Subcutaneous abdominal adipose tissue (tissue), 5 donors: ENCODE data around the gene SNRPD3.
"Not testable (repeated sequence)": the region's sequence is repeated elsewhere in the genome, so short reads cannot be mapped to it uniquely, and the experiment has no call there.

Experiments
- H3K27ac ChIP-seq: one replicate; pipeline ENCODE4 v1.7.0; 2013; ENCODE audit warnings: low read depth, mild to moderate bottlenecking, inconsistent platforms, low read length, moderate library complexity
- H3K27me3 ChIP-seq, 5 donors: one replicate each; pipeline ENCODE4 v1.7.0; 2013; ENCODE audit warnings: low read length in 5 of 5, inconsistent platforms in 1 of 5; ENCODE audit not compliant: control insufficient read depth in 5 of 5, insufficient read depth in 4 of 5
- H3K36me3 ChIP-seq, 5 donors: one replicate each; pipeline ENCODE4 v1.7.0; 2013; ENCODE audit warnings: low read length in 5 of 5; ENCODE audit not compliant: control insufficient read depth in 5 of 5, insufficient read depth in 5 of 5
- H3K4me1 ChIP-seq, 5 donors: one replicate each; pipeline ENCODE4 v1.7.0; 2013; ENCODE audit warnings: low read length in 5 of 5, mild to moderate bottlenecking in 3 of 5, moderate library complexity in 1 of 5; ENCODE audit not compliant: control insufficient read depth in 5 of 5, insufficient read depth in 5 of 5
- H3K4me3 ChIP-seq, 5 donors: one replicate each; pipeline ENCODE4 v1.7.0; 2013; ENCODE audit warnings: low read length in 5 of 5, low read depth in 1 of 5
- H3K9ac ChIP-seq, 5 donors: one replicate each; pipeline ENCODE4 v1.7.0; 2013; ENCODE audit warnings: low read length in 5 of 5, mild to moderate bottlenecking in 4 of 5, moderate library complexity in 3 of 5
- H3K9me3 ChIP-seq, 5 donors: one replicate each; pipeline ENCODE4 v1.7.0; 2013; ENCODE audit warnings: low read length in 5 of 5; ENCODE audit not compliant: control insufficient read depth in 5 of 5
- donor health status: healthy.
- donor health status: healthy.
- donor health status: healthy.
- donor health status: healthy.
- donor health status: healthy.

SNRPD3 gene

DNA sequence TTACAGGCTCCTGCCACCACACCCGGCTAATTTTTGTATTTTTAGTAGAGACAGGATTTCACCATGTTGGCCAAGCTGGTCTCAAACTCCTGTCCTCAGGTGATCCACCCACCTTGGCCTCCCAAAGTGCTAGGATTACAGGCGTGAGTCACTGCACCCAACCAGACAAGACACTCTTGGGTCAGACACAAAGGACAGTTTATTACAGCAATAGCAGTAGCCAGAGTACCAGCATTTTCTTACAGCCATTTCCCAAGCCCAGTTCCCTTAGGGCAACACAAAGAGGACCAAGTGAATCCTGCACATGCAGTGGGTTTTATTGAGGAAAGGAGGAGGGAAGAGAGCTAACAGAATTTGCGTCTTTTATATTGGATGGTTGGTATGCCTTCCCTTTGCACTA, 24.8 kb upstream of the SNRPD3 start:
- not testable (repeated sequence) for H3K9ac ChIP-seq, H3K9me3 ChIP-seq, H3K27me3 ChIP-seq, H3K4me1 ChIP-seq, H3K27ac ChIP-seq, H3K36me3 ChIP-seq, H3K4me3 ChIP-seq

- Histone ChIP-seq H3K27ac (no peak overlapping the region), H3K9ac (no peak overlapping the region), H3K4me1 (no peaks in the 10 kb centered on the region), H3K27me3 (no peaks in the 10 kb centered on the region), H3K4me3 (no peak overlapping the region), H3K36me3 (peaks cover 0 to 3% (median 0%) of the 10 kb centered on the region in 5 donors), H3K9me3 (no peaks in the 10 kb centered on the region)
These were observed 23.7 kb upstream of the SNRPD3 start for GRCh38 chr22:24532075-24532474.

DNA sequence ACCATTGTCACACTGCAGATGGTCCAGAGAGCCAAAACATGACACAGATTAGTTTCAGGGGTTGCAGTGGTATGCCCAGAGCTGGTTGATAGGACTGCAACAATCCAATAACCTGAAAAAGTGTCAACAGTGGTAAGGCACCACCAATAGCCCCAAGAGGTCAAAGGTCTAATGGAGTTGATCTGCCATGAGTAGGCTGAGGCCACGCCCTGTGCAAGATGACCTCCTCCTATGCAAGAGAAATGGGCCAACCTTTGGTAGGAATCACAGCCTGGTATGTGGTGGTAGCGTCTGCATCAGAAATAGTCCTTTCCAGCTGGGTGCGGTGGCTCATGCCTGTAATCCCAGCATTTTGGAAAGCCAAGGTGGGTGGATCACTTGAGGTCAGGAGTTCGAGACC, 20.5 kb upstream of the SNRPD3 start:
- no peak overlapping the region for H3K9ac ChIP-seq
- no peak overlapping the region for H3K4me3 ChIP-seq
- H3K27ac ChIP-seq, result no peak overlapping the region
- no peaks in the 10 kb centered on the region for H3K27me3 ChIP-seq
- H3K9me3 ChIP-seq, result no peaks in the 10 kb centered on the region
- H3K4me1 ChIP-seq, result peaks cover 0 to 2% (median 0%) of the 10 kb centered on the region in 5 donors
- H3K36me3 ChIP-seq, result peaks cover 0 to 15% (median 9%) of the 10 kb centered on the region in 5 donors

GRCh38 chr22:24536089-24536488, 19.7 kb upstream of the SNRPD3 start:
- Histone ChIP-seq H3K27ac (no peak overlapping the region), H3K36me3 (peaks cover 0 to 23% (median 16%) of the 10 kb centered on the region in 5 donors), H3K27me3 (no peaks in the 10 kb centered on the region), H3K9me3 (no peaks in the 10 kb centered on the region), H3K4me1 (peaks cover 0 to 7% (median 0%) of the 10 kb centered on the region in 5 donors), H3K9ac (no peak overlapping the region), H3K4me3 (no peak overlapping the region)

GRCh38 chr22:24540470-24540869, 15.3 kb upstream of the SNRPD3 start:
- peaks cover 0 to 60% (median 50%) of the 10 kb centered on the region in 5 donors for H3K36me3 ChIP-seq
- no peak overlapping the region for H3K4me3 ChIP-seq
- H3K27me3 ChIP-seq, result no peaks in the 10 kb centered on the region
- no peak overlapping the region for H3K9ac ChIP-seq
- no peaks in the 10 kb centered on the region for H3K9me3 ChIP-seq
- H3K27ac ChIP-seq, result no peak overlapping the region
- peaks cover 0 to 21% (median 14%) of the 10 kb centered on the region in 5 donors for H3K4me1 ChIP-seq

- no peak overlapping the region for H3K4me3 ChIP-seq
- no peaks in the 10 kb centered on the region for H3K9me3 ChIP-seq
- H3K27ac ChIP-seq, result no peak overlapping the region
- H3K36me3 ChIP-seq, result peaks cover 0 to 68% (median 59%) of the 10 kb centered on the region in 5 donors
- H3K9ac ChIP-seq, result no peak overlapping the region
- peaks cover 0 to 21% (median 14%) of the 10 kb centered on the region in 5 donors for H3K4me1 ChIP-seq
- no peaks in the 10 kb centered on the region for H3K27me3 ChIP-seq
These were observed 13.9 kb upstream of the SNRPD3 start for GRCh38 chr22:24541681-24542515.

DNA sequence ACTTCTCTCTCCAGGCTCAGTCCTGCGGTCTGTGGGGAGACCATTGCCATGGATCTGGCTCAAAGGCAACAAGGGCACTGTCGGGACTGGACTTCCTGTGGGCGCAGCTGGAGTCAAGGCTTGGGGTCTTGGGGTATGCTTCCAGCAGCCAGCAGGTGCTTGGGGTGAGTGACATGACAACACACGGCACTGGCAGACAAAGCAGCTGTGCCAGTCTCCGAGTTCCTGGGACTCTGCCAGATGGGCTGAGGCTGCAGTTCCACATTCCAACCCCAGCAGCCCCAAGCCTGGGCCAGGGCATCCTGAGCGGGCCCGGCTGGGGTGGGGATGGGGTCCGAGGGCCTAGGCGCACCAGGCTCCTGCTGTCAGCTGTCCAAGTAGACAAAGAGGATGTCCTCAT, 13.2 kb upstream of the SNRPD3 start:
- Histone ChIP-seq H3K36me3 (peaks cover 0 to 75% (median 66%) of the 10 kb centered on the region in 5 donors), H3K9me3 (no peaks in the 10 kb centered on the region), H3K4me3 (no peak overlapping the region), H3K27ac (no peak overlapping the region), H3K27me3 (no peaks in the 10 kb centered on the region), H3K9ac (no peak overlapping the region), H3K4me1 (peaks cover 0 to 21% (median 14%) of the 10 kb centered on the region in 5 donors)

GRCh38 chr22:24543185-24543601, 12.6 kb upstream of the SNRPD3 start:
- no peak overlapping the region for H3K27ac ChIP-seq
- H3K9ac ChIP-seq, result no peak overlapping the region
- peaks cover 0 to 80% (median 70%) of the 10 kb centered on the region in 5 donors for H3K36me3 ChIP-seq
- H3K27me3 ChIP-seq, result no peaks in the 10 kb centered on the region
- no peak overlapping the region for H3K4me3 ChIP-seq
- peaks cover 0 to 21% (median 14%) of the 10 kb centered on the region in 5 donors for H3K4me1 ChIP-seq
- H3K9me3 ChIP-seq, result no peaks in the 10 kb centered on the region

DNA sequence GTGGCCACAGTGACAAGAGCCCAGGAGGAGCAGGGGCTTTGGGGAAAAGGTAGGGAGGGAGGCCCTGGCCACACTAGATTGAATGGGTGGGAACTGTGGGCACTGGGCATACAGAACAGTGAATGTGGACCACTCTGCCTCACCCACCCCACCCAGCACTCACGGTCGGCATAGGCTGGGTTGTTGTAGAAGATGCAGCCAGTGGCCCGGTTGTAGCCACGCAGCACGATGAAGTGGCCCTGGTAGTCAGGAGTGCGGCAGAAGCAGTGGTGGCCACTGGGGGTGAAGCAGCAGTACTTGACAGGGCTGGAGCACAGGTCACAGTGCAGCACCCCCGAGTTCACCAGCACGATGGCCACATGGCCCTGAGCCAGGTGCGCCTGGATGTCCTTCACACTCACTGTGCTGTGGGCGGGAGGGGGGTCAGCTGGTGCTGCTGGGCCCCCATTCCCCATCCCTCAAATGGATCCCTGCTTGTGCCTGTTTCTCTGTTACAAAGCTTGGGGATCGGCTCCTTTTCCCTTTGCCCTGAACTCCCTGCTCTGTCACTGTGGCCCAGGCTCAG, 12.0 kb upstream of the SNRPD3 start:
- H3K4me3 ChIP-seq, result no peak overlapping the region
- H3K9ac ChIP-seq, result no peak overlapping the region
- H3K27ac ChIP-seq, result no peak overlapping the region
- H3K4me1 ChIP-seq, result peaks cover 0 to 21% (median 14%) of the 10 kb centered on the region in 5 donors
- H3K27me3 ChIP-seq, result no peaks in the 10 kb centered on the region
- H3K9me3 ChIP-seq, result no peaks in the 10 kb centered on the region
- peaks cover 0 to 86% (median 76%) of the 10 kb centered on the region in 5 donors for H3K36me3 ChIP-seq

GRCh38 chr22:24548812-24549211, 7.0 kb upstream of the SNRPD3 start:
- H3K27ac ChIP-seq, result no peak overlapping the region
- no peaks in the 10 kb centered on the region for H3K9me3 ChIP-seq
- no peaks in the 10 kb centered on the region for H3K27me3 ChIP-seq
- peaks cover 0 to 67% (median 46%) of the 10 kb centered on the region in 5 donors for H3K36me3 ChIP-seq
- H3K4me1 ChIP-seq, result peaks cover 9 to 41% (median 26%) of the 10 kb centered on the region in 5 donors
- H3K9ac ChIP-seq, result no peak overlapping the region
- no peak overlapping the region for H3K4me3 ChIP-seq
